Calu3 (cell line): ENCODE measurements around the gene E2F8. TPM values are rescaled to one million over a fixed set of nuclear protein-coding genes. Genes with fewer than 3 reads are reported as not detected.

Experiments
- BruUV-seq: library from RNA; stranded (reverse); fragments of 400-500 nt; replicated peaks from 2 replicates; lab custom pipeline; 2021; lab: Mats Ljungman, UMichigan
- CTCF ChIA-PET: fragments of 300-600 bp; sonication (Branson Sonifier 250); formaldehyde crosslinking; loops from one replicate; lab custom pipeline; 2022; ENCODE audit warnings: antibody characterized with exemption; lab: Charles Lee
- DNase-seq: peaks from one replicate; pipeline ENCODE4 v3.0.0; 2022
- H3K27ac Mint-ChIP-seq: one replicate; pipeline ENCODE4 v1.8.0; 2022; ENCODE audit warnings: mixed read lengths; ENCODE audit not compliant: unreplicated experiment
- H3K27me3 Mint-ChIP-seq: one replicate; pipeline ENCODE4 v1.8.0; 2022; ENCODE audit warnings: mixed read lengths; ENCODE audit not compliant: unreplicated experiment
- H3K36me3 Mint-ChIP-seq: one replicate; pipeline ENCODE4 v1.8.0; 2022; ENCODE audit warnings: mild to moderate bottlenecking, moderate library complexity, mixed read lengths; ENCODE audit not compliant: insufficient read depth, unreplicated experiment
- H3K4me1 Mint-ChIP-seq: one replicate; pipeline ENCODE4 v1.8.0; 2022; ENCODE audit warnings: mild to moderate bottlenecking, low read depth, mixed read lengths; ENCODE audit not compliant: unreplicated experiment
- H3K4me3 Mint-ChIP-seq: one replicate; pipeline ENCODE4 v1.8.0; 2022; ENCODE audit warnings: mild to moderate bottlenecking, low read depth, moderate library complexity, mixed read lengths; ENCODE audit not compliant: unreplicated experiment
- H3K9me3 Mint-ChIP-seq: one replicate; pipeline ENCODE4 v1.8.0; 2022; ENCODE audit warnings: low read depth, mixed read lengths; ENCODE audit not compliant: unreplicated experiment
- CTCF ChIP-seq: fragments of 200-600 bp; IDR thresholded peaks from one replicate; pipeline ENCODE4 v1.8.0; 2022; ENCODE audit warnings: antibody characterized with exemption; ENCODE audit not compliant: unreplicated experiment
- intact Hi-C: fragments of 100-400 bp; cut with micrococcal nuclease; formaldehyde crosslinking; loops from one replicate; pipeline ENCODE4 v1.10.0; 2022; ENCODE audit not compliant: unreplicated experiment
- total RNA-seq: library from RNA; stranded (reverse); gene quantifications from 2 replicates; pipeline ENCODE4 v1.2.3, GENCODE V29; 2022

E2F8 gene
- total RNA-seq, 1 experiment from 2014 or later: 19.7 TPM

GRCh38 chr11:19218216-19218615 lies 22.5 kb downstream of the E2F8 start:
- Mint-ChIP-seq H3K4me3 (no peak overlapping the region), H3K27ac (no peak overlapping the region), H3K27me3 (peaks cover 26% of the 10 kb centered on the region), H3K36me3 (no peaks in the 10 kb centered on the region), H3K4me1 (no peaks in the 10 kb centered on the region), H3K9me3 (no peaks in the 10 kb centered on the region)
- CTCF ChIA-PET: no interaction called here
- DNase-seq: no peak
- intact Hi-C loops: no loop called here
- no peak for TF ChIP-seq CTCF
- no TSS peak for BruUV-seq

- Mint-ChIP-seq H3K4me1 (no peaks in the 10 kb centered on the region), H3K9me3 (no peaks in the 10 kb centered on the region), H3K27me3 (peaks cover 30% of the 10 kb centered on the region), H3K36me3 (no peaks in the 10 kb centered on the region), H3K4me3 (no peak overlapping the region), H3K27ac (no peak overlapping the region)
- CTCF ChIA-PET: interaction anchor here (0.7 kb wide), 1 partner anchor 28 kb away, joined by 5 read pairs; no protein-coding TSS in a partner anchor
- DNase-seq: no peak
- no peak for TF ChIP-seq CTCF
- BruUV-seq: no TSS peak
- intact Hi-C loops: no loop called here
Measured at GRCh38 chr11:19216709-19217374, 23.9 kb downstream of the E2F8 start.

- CTCF ChIA-PET: interaction anchor here (0.6 to 0.7 kb wide), 2 partner anchors 28 to 90 kb away, joined by 5 read pairs; no protein-coding TSS in a partner anchor
- no TSS peak for BruUV-seq
- peaks cover 30% of the 10 kb centered on the region for H3K27me3 Mint-ChIP-seq
- DNase-seq: no peak
- no peak for TF ChIP-seq CTCF
- intact Hi-C loops: no loop called here
- no peak overlapping the region for H3K27ac Mint-ChIP-seq
- H3K36me3 Mint-ChIP-seq: no peaks in the 10 kb centered on the region
- no peaks in the 10 kb centered on the region for H3K4me1 Mint-ChIP-seq
- no peak overlapping the region for H3K4me3 Mint-ChIP-seq
- H3K9me3 Mint-ChIP-seq: no peaks in the 10 kb centered on the region
Measured at GRCh38 chr11:19216021-19216420, 24.7 kb downstream of the E2F8 start.

- DNase-seq: no peak
- no TSS peak for BruUV-seq
- no peak overlapping the region for H3K27ac Mint-ChIP-seq
- H3K4me1 Mint-ChIP-seq: no peaks in the 10 kb centered on the region
- peaks cover 68% of the 10 kb centered on the region for H3K27me3 Mint-ChIP-seq
- H3K9me3 Mint-ChIP-seq: no peaks in the 10 kb centered on the region
- CTCF ChIA-PET: no interaction called here
- intact Hi-C loops: no loop called here
- no peak for TF ChIP-seq CTCF
- no peak overlapping the region for H3K4me3 Mint-ChIP-seq
- no peaks in the 10 kb centered on the region for H3K36me3 Mint-ChIP-seq
Measured at GRCh38 chr11:19209617-19210370, 31.0 kb downstream of the E2F8 start.
